ENCODE measurements around the gene ZFP36L1.

DNA sequence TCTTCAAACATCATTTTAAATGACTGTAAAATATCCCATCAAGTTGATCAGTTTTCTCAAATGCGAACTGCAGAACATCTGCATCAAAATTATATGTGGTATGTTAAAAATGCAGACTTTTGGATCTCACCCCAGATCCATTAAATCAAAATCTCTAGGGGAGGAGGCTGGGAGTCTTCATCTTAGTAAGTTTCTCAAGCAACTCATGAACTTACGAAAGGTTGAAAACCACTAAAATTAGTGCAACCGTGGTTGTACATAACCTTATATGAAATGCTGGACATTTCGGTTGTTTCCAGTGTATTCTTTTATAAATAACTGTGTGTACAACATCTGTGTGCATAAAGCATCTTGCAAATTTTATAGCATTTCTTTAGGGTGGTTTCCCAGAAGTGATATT is 39.2 kb downstream of the ZFP36L1 start:
- no peak for TF ChIP-seq POLR2AphosphoS5 (IDR thresholded peaks at IDR 0.05)
- TF ChIP-seq, protein P1, sequence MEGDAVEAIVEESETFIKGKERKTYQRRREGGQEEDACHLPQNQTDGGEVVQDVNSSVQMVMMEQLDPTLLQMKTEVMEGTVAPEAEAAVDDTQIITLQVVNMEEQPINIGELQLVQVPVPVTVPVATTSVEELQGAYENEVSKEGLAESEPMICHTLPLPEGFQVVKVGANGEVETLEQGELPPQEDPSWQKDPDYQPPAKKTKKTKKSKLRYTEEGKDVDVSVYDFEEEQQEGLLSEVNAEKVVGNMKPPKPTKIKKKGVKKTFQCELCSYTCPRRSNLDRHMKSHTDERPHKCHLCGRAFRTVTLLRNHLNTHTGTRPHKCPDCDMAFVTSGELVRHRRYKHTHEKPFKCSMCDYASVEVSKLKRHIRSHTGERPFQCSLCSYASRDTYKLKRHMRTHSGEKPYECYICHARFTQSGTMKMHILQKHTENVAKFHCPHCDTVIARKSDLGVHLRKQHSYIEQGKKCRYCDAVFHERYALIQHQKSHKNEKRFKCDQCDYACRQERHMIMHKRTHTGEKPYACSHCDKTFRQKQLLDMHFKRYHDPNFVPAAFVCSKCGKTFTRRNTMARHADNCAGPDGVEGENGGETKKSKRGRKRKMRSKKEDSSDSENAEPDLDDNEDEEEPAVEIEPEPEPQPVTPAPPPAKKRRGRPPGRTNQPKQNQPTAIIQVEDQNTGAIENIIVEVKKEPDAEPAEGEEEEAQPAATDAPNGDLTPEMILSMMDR (IDR thresholded peaks at IDR 0.05), result no peak
- no peak for TF ChIP-seq POLR2A (IDR thresholded peaks at IDR 0.05)
- TF ChIP-seq EP300 (IDR thresholded peaks at IDR 0.05), result no peak

Measured in stomach (tissue), 4 donors.